Measurements from ENCODE around the gene PPY.

PPY gene

GRCh38 chr17:43900858-43901754 is 41.2 kb downstream of the PPY start:
- TF ChIP-seq TAF1 (IDR thresholded peaks at IDR 0.05; ENCODE audit: borderline replicate concordance, insufficient read depth, low read length) (no peak), POLR2AphosphoS5 (IDR thresholded peaks at IDR 0.05; ENCODE audit: low read depth, low read length) (no peak), REST (IDR thresholded peaks at IDR 0.05; ENCODE audit: insufficient read depth in 1 of 2, low read depth in 2 of 2, low read length in 2 of 2) (no peak), SIN3A (IDR thresholded peaks at IDR 0.05; ENCODE audit: borderline replicate concordance, insufficient read depth, low read length) (no peak), FOXP2 (optimal IDR thresholded peaks at IDR 0.05; ENCODE audit: borderline replicate concordance, extremely low read depth, extremely low read length, insufficient read depth) (no peak)

- no peak for TF ChIP-seq REST (IDR thresholded peaks at IDR 0.05; ENCODE audit: insufficient read depth in 1 of 2, low read depth in 2 of 2, low read length in 2 of 2)
- TF ChIP-seq TAF1 (IDR thresholded peaks at IDR 0.05; ENCODE audit: borderline replicate concordance, insufficient read depth, low read length), result no peak
- no peak for TF ChIP-seq SIN3A (IDR thresholded peaks at IDR 0.05; ENCODE audit: borderline replicate concordance, insufficient read depth, low read length)
- no peak for TF ChIP-seq FOXP2 (optimal IDR thresholded peaks at IDR 0.05; ENCODE audit: borderline replicate concordance, extremely low read depth, extremely low read length, insufficient read depth)
- TF ChIP-seq POLR2AphosphoS5 (IDR thresholded peaks at IDR 0.05; ENCODE audit: low read depth, low read length), result no peak
Observed at GRCh38 chr17:43900183-43900857, 42.0 kb downstream of the PPY start.

- TF ChIP-seq REST (IDR thresholded peaks at IDR 0.05; ENCODE audit: insufficient read depth in 1 of 2, low read depth in 2 of 2, low read length in 2 of 2) (no peak), TAF1 (IDR thresholded peaks at IDR 0.05; ENCODE audit: borderline replicate concordance, insufficient read depth, low read length) (no peak)
Observed at GRCh38 chr17:43898446-43898845, 43.8 kb downstream of the PPY start.

GRCh38 chr17:43897831-43898230 is 44.4 kb downstream of the PPY start:
- TF ChIP-seq FOXP2 (optimal IDR thresholded peaks at IDR 0.05; ENCODE audit: borderline replicate concordance, extremely low read depth, extremely low read length, insufficient read depth) (no peak), POLR2AphosphoS5 (IDR thresholded peaks at IDR 0.05; ENCODE audit: low read depth, low read length) (no peak), SIN3A (IDR thresholded peaks at IDR 0.05; ENCODE audit: borderline replicate concordance, insufficient read depth, low read length) (no peak), TAF1 (IDR thresholded peaks at IDR 0.05; ENCODE audit: borderline replicate concordance, insufficient read depth, low read length) (no peak), REST (IDR thresholded peaks at IDR 0.05; ENCODE audit: insufficient read depth in 1 of 2, low read depth in 2 of 2, low read length in 2 of 2) (no peak)
